IMR-90 (cell line): ENCODE measurements around the gene LRRC41. TPM values are rescaled to one million over a fixed set of nuclear protein-coding genes. Genes with fewer than 3 reads are reported as not detected.

Experiments
- ATAC-seq: fragments of 200-7000 bp; cut with Tn5 transposase; 2 replicates; pipeline ENCODE4 v1.9.1; 2020; ENCODE audit warnings: low read depth, mild to moderate bottlenecking, moderate library complexity
- BruUV-seq: library from RNA; stranded (reverse); fragments of 400-500 nt; replicated peaks from 2 replicates; lab custom pipeline; 2021; lab: Mats Ljungman, UMichigan
- CTCF ChIA-PET: fragments of 300-600 bp; formaldehyde crosslinking; extraction: SDS; loops from one replicate; lab custom pipeline; 2021; ENCODE audit warnings: antibody characterized with exemption; lab: Yijun Ruan, JAX
- POLR2A ChIA-PET: fragments of 300-600 bp; sonication (Branson Sonifier 250); formaldehyde crosslinking; loops from one replicate; lab custom pipeline; 2022; ENCODE audit warnings: antibody characterized with exemption; ENCODE audit not compliant: unreplicated experiment; lab: Charles Lee
- DNase-seq: peaks from one replicate; pipeline ENCODE4 v3.0.0; 2013
- H2AFZ ChIP-seq: replicated peaks from 2 replicates; pipeline ENCODE3; 2013; ENCODE audit warnings: low read length, mild to moderate bottlenecking; ENCODE audit not compliant: poor library complexity
- H2AK5ac ChIP-seq: 2 replicates; pipeline ENCODE4 v1.6.1; 2013; ENCODE audit warnings: low read depth, low read length, inconsistent platforms
- H2AK9ac ChIP-seq: replicated peaks from 2 replicates; pipeline ENCODE3; 2013; ENCODE audit warnings: mild to moderate bottlenecking, low read depth, low read length, moderate library complexity; ENCODE audit not compliant: poor library complexity
- H2BK120ac ChIP-seq: 2 replicates; pipeline ENCODE4 v1.6.1; 2013; ENCODE audit warnings: low read depth, low read length, inconsistent platforms
- H2BK15ac ChIP-seq: 3 replicates; pipeline ENCODE4 v1.6.1; 2013; ENCODE audit warnings: low read depth, low read length, inconsistent platforms
- H2BK20ac ChIP-seq: 2 replicates; pipeline ENCODE4 v1.6.1; 2013; ENCODE audit warnings: low read depth, mild to moderate bottlenecking, inconsistent platforms, low read length, moderate library complexity
- H2BK5ac ChIP-seq: 2 replicates; pipeline ENCODE4 v1.6.1; 2013; ENCODE audit warnings: mild to moderate bottlenecking, low read depth, low read length, inconsistent platforms; ENCODE audit not compliant: poor library complexity, severe bottlenecking
- H3K14ac ChIP-seq: replicated peaks from 2 replicates; pipeline ENCODE4 v1.6.1; 2013; ENCODE audit warnings: low read depth, low read length, inconsistent platforms
- H3K18ac ChIP-seq: 2 replicates; pipeline ENCODE4 v1.6.1; 2013; ENCODE audit warnings: low read depth, low read length, control low read depth
- H3K23ac ChIP-seq: 2 replicates; pipeline ENCODE4 v1.6.1; 2013; ENCODE audit warnings: low read depth, low read length, inconsistent platforms
- H3K27ac ChIP-seq: 2 replicates; pipeline ENCODE4 v1.5.1; 2013; ENCODE audit warnings: mild to moderate bottlenecking, control low read depth, low read length; ENCODE audit not compliant: insufficient read depth
- H3K27me3 ChIP-seq: 2 replicates; pipeline ENCODE4 v1.6.1; 2013; ENCODE audit warnings: low read length; ENCODE audit not compliant: control insufficient read depth, insufficient read depth
- H3K36me3 ChIP-seq: 2 replicates; pipeline ENCODE4 v1.6.1; 2013; ENCODE audit warnings: low read length, mixed read lengths; ENCODE audit not compliant: control insufficient read depth, insufficient read depth
- H3K4ac ChIP-seq: 2 replicates; pipeline ENCODE4 v1.6.1; 2013; ENCODE audit warnings: low read depth, low read length, inconsistent platforms
- H3K4me1 ChIP-seq: 2 replicates; pipeline ENCODE4 v1.6.1; 2013; ENCODE audit warnings: low read length, mixed read lengths; ENCODE audit not compliant: control insufficient read depth, insufficient read depth
- H3K4me2 ChIP-seq: 2 replicates; pipeline ENCODE4 v1.6.1; 2013; ENCODE audit warnings: low read depth, mild to moderate bottlenecking, control low read depth, low read length, moderate library complexity
- H3K4me3 ChIP-seq: 2 replicates; pipeline ENCODE4 v1.5.1; 2013; ENCODE audit warnings: low read depth, mild to moderate bottlenecking, control low read depth, low read length, moderate library complexity; ENCODE audit not compliant: insufficient read depth
- H3K56ac ChIP-seq: 2 replicates; pipeline ENCODE4 v1.6.1; 2013; ENCODE audit warnings: low read length, inconsistent platforms; ENCODE audit not compliant: insufficient read depth; ENCODE audit errors: extremely low read depth
- H3K79me1 ChIP-seq, 2 experiments: 2 replicates each; pipeline ENCODE4 v1.6.1; 2013; ENCODE audit warnings: low read length in 2 of 2, inconsistent platforms in 1 of 2, low read depth in 1 of 2
- H3K9ac ChIP-seq: 2 replicates; pipeline ENCODE4 v1.6.1; 2013; ENCODE audit warnings: low read depth, low read length, control low read depth
- H3K9me1 ChIP-seq: 2 replicates; pipeline ENCODE4 v1.6.1; 2013; ENCODE audit warnings: low read length, inconsistent platforms; ENCODE audit not compliant: insufficient read depth
- H3K9me3 ChIP-seq: 2 replicates; pipeline ENCODE4 v1.6.1; 2013; ENCODE audit warnings: low read length; ENCODE audit not compliant: control insufficient read depth, insufficient read depth
- H4K20me1 ChIP-seq: 2 replicates; pipeline ENCODE4 v1.6.1; 2013; ENCODE audit warnings: low read length, inconsistent platforms; ENCODE audit not compliant: insufficient read depth
- H4K5ac ChIP-seq: 2 replicates; pipeline ENCODE4 v1.6.1; 2013; ENCODE audit warnings: mild to moderate bottlenecking, low read depth, low read length, control low read depth
- H4K8ac ChIP-seq, 2 experiments: 2 replicates each; pipeline ENCODE4 v1.6.1; 2013; ENCODE audit warnings: low read depth in 2 of 2, low read length in 2 of 2, control low read depth in 1 of 2, inconsistent platforms in 1 of 2
- H4K91ac ChIP-seq: 2 replicates; pipeline ENCODE4 v1.6.1; 2013; ENCODE audit warnings: low read depth, low read length, inconsistent platforms; ENCODE audit not compliant: insufficient read depth
- BHLHE40 ChIP-seq: fragments of 150-350 bp; IDR thresholded peaks from 2 replicates; pipeline ENCODE4 v1.6.1; 2016; ENCODE audit warnings: mild to moderate bottlenecking, low read depth, low read length
- CHD1 ChIP-seq: IDR thresholded peaks from 2 replicates; pipeline ENCODE4 v1.6.1; 2012; ENCODE audit warnings: low read depth, low read length, improper control_type of control experiment
- FOS ChIP-seq: fragments of 150-350 bp; IDR thresholded peaks from 2 replicates; pipeline ENCODE4 v1.6.1; 2016; ENCODE audit warnings: low read depth, low read length
- MAFK ChIP-seq: IDR thresholded peaks from 2 replicates; pipeline ENCODE4 v1.6.1; 2012; ENCODE audit warnings: low read depth, low read length, improper control_type of control experiment
- MXI1 ChIP-seq: IDR thresholded peaks from 2 replicates; pipeline ENCODE4 v1.6.1; 2012; ENCODE audit warnings: low read depth, mild to moderate bottlenecking, low read length, moderate library complexity, borderline replicate concordance
- NFE2L2 ChIP-seq: fragments of 150-350 bp; IDR thresholded peaks from 2 replicates; pipeline ENCODE4 v1.6.1; 2016; ENCODE audit warnings: low read depth, mild to moderate bottlenecking, low read length
- POLR2A ChIP-seq: IDR thresholded peaks from 2 replicates; pipeline ENCODE4 v1.6.1; 2012; ENCODE audit warnings: mild to moderate bottlenecking, low read depth, low read length
- RAD21 ChIP-seq: IDR thresholded peaks from 2 replicates; pipeline ENCODE4 v1.6.1; 2012; ENCODE audit warnings: low read length, improper control_type of control experiment
- RFX5 ChIP-seq: IDR thresholded peaks from 2 replicates; pipeline ENCODE4 v1.8.0; 2012; ENCODE audit warnings: low read depth, mild to moderate bottlenecking, low read length, moderate library complexity
- SMC3 ChIP-seq: fragments of 150-350 bp; IDR thresholded peaks from 2 replicates; pipeline ENCODE4 v1.6.1; 2016; ENCODE audit warnings: low read depth, mild to moderate bottlenecking, antibody characterized with exemption, low read length, moderate library complexity
- WGBS, 2 experiments: methylation state at CpG; one replicate each; pipeline versions ENCODE4 v1.1.5 to v1.1.7; 2013; ENCODE audit warnings: missing lambda C conversion rate in 2 of 2; ENCODE audit not compliant: insufficient read length in 1 of 2; ENCODE audit errors: extremely low coverage in 2 of 2; 5-methylcytosine and 5-hydroxymethylcytosine counted together
- dilution Hi-C: fragments of 300-500 bp; cut with HindIII; formaldehyde crosslinking; loops from one replicate; pipeline ENCODE4 v1.14.3; 2018; ENCODE audit warnings: low sequenced_read_pairs; ENCODE audit not compliant: unreplicated experiment
- in situ Hi-C: fragments of 300-500 bp; cut with MboI; formaldehyde crosslinking; loops from 3 replicates; pipeline ENCODE4 v1.14.3; 2019; ENCODE audit warnings: low sequenced_read_pairs, inconsistent platforms, mixed read lengths
- intact Hi-C: fragments of 100-400 bp; cut with micrococcal nuclease; formaldehyde crosslinking; loops from 2 replicates; pipeline ENCODE4 v1.10.0; 2022
- polyA plus RNA-seq, 3 experiments: library from polyadenylated mRNA; depleted of rRNA; stranded (reverse); fragments of >200 nt; gene quantifications; 2 replicates each; pipeline ENCODE4 v1.2.3, GENCODE V29; 2012; ENCODE audit warnings: low replicate concordance in 1 of 3
- total RNA-seq: library from RNA; depleted of rRNA; stranded (reverse); fragments of >200 nt; gene quantifications from 2 replicates; pipeline ENCODE4 v1.2.3, GENCODE V29; 2012
- TF ChIP-seq, protein P1 (sequence below): fragments of 150-350 bp; IDR thresholded peaks from 2 replicates; pipeline ENCODE4 v1.6.1; 2016; ENCODE audit warnings: low read depth, mild to moderate bottlenecking, low read length, moderate library complexity, borderline replicate concordance

LRRC41 gene
- total and polyA plus RNA-seq, 2 of the 4 experiments (the other 2 are of a cell fraction), result 67.6 to 83.2 TPM

DNA sequence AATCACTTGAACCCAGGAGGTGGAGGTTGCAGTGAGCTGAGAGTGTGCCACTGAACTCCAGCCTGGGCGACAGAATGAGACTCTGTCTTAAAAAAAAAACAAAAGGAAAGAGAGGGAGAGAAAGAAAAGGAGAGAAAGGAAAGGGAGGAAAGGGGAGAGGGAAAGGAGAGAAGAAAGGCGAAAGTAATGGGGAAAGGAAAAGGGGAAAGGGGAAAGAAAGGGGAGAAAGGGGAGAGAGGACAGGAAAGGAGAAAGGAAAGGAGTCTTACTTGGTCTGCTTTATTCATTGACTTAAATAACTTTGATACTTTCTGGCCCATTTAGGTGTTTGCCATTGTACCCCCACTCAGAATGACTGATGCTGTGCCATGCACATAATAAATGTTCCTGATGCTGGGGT is 48.9 kb upstream of the LRRC41 start:
- no peak overlapping the region for H2AK9ac ChIP-seq
- H2BK120ac ChIP-seq, result no peak overlapping the region
- ATAC-seq (no peak), DNase-seq (no peak)
- in situ Hi-C loops (no loop called here), intact Hi-C loops (no loop called here), dilution Hi-C loops (no loop called here)
- no peak overlapping the region for H3K27ac ChIP-seq
- H4K8ac ChIP-seq, result no peak overlapping the region
- H3K4me1 ChIP-seq, result no peaks in the 10 kb centered on the region
- H3K4me3 ChIP-seq, result no peak overlapping the region
- no peak overlapping the region for H3K56ac ChIP-seq
- H3K23ac ChIP-seq, result no peak overlapping the region
- H3K18ac ChIP-seq, result no peak overlapping the region
- POLR2A ChIA-PET, result no interaction called here
- no peak overlapping the region for H2AFZ ChIP-seq
- no peak overlapping the region for H2BK5ac ChIP-seq
- H3K14ac ChIP-seq, result no peak overlapping the region
- peaks cover 36% of the 10 kb centered on the region for H3K36me3 ChIP-seq
- TF ChIP-seq NFE2L2 (no peak), MAFK (no peak), SMC3 (no peak), FOS (no peak), POLR2A (no peak), BHLHE40 (no peak), CHD1 (no peak), RFX5 (no peak), RAD21 (no peak), MXI1 (no peak)
- TF ChIP-seq, protein P1, sequence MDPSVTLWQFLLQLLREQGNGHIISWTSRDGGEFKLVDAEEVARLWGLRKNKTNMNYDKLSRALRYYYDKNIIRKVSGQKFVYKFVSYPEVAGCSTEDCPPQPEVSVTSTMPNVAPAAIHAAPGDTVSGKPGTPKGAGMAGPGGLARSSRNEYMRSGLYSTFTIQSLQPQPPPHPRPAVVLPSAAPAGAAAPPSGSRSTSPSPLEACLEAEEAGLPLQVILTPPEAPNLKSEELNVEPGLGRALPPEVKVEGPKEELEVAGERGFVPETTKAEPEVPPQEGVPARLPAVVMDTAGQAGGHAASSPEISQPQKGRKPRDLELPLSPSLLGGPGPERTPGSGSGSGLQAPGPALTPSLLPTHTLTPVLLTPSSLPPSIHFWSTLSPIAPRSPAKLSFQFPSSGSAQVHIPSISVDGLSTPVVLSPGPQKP, result no peak
- H3K9me1 ChIP-seq, result no peaks in the 10 kb centered on the region
- CTCF ChIA-PET, result no interaction called here
- no peaks in the 10 kb centered on the region for H3K9me3 ChIP-seq
- peaks cover 7 to 16% of the 10 kb centered on the region in 2 experiments for H3K79me1 ChIP-seq
- no peak overlapping the region for H3K4ac ChIP-seq
- no peak overlapping the region for H2BK20ac ChIP-seq
- H2AK5ac ChIP-seq, result no peak overlapping the region
- H3K27me3 ChIP-seq, result no peaks in the 10 kb centered on the region
- no peak overlapping the region for H4K91ac ChIP-seq
- 83 to 93% methylated on average over 1 of the region's 2 CpGs for WGBS, 2 experiments
- H3K9ac ChIP-seq, result no peak overlapping the region
- no TSS peak for BruUV-seq
- no peak overlapping the region for H2BK15ac ChIP-seq
- H4K5ac ChIP-seq, result no peak overlapping the region
- no peak overlapping the region for H3K4me2 ChIP-seq
- H4K20me1 ChIP-seq, result no peaks in the 10 kb centered on the region
